ENCODE results near the gene MANEAL. TPM values are rescaled to one million over a fixed set of nuclear protein-coding genes. Genes with fewer than 3 reads are reported as not detected.

MANEAL gene
- total RNA-seq, 1 experiment from 2014 or later: 22.7 TPM

DNA sequence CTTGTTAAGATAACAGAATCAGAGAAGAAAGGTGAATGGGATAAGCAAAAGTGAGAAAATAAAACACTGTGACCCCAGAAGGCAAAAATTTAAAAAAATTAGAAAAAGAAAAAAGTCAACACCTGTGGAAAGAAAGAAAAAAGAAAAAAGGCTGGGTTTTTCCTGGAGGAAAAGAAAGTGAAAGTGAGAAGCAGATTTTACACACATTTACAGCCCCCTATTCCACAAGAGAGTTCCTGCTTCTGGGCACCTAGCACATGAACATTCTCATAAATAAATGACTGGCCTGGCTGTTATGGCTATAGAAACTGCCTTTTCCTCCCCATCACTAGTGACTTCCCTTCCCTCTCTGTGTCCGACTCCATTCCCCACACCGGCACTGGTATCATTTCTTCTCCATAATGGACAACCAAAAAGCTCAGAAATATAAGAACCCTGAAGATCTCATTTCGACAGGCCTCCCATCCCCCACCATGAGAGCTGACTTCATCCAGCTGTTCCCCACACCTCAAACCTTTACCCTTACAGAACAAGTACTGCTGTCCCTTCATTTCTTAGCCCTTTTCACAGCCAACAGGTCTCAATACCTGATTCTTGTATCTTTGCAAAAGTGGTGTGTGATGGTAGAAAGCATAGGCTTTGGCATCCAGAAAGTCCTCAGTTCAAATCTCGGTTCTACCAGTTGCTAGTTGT is 53.1 kb downstream of the MANEAL start:
- H3K4me2 ChIP-seq (ENCODE audit: insufficient read depth, insufficient read length, low read length): no peak overlapping the region
- H4K8ac ChIP-seq (replicated peaks; ENCODE audit: insufficient read length, low read depth, low read length): no peak overlapping the region
- H3K23me2 ChIP-seq (ENCODE audit: insufficient read length, low read depth, low read length, poor library complexity, severe bottlenecking): no peaks in the 10 kb centered on the region
- no peak overlapping the region for H2AK5ac ChIP-seq (ENCODE audit: insufficient read length, low read length)
- Mint-ChIP-seq H3K4me1 (no peaks in the 10 kb centered on the region), H3K9me3 (no peaks in the 10 kb centered on the region), H3K36me3 (ENCODE audit: insufficient read depth in 1 of 3, low read depth in 3 of 3) (0 out of 7 replicates have a peak, but pooled peaks cover 0 to 2% (median 0%) of the 10 kb centered on the region in 3 experiments), H3K27me3 (ENCODE audit: low read depth) (no peaks in the 10 kb centered on the region), H3K27ac (no peak overlapping the region), H3K4me3 (no peak overlapping the region)
- H3K79me2 ChIP-seq (ENCODE audit: insufficient read depth, low read length): no peaks in the 10 kb centered on the region; the same call in 1 of the 2 replicates
- H4K91ac ChIP-seq (ENCODE audit: insufficient read length, low read depth, low read length): no peak overlapping the region
- TF ChIP-seq CTCF (conservative IDR thresholded peaks at IDR 0.05): no peak
- no peaks in the 10 kb centered on the region for H3K4me1 ChIP-seq (ENCODE audit: insufficient read depth, low read length)
- peaks cover 8% of the 10 kb centered on the region for H3K79me1 ChIP-seq (ENCODE audit: insufficient read depth, low read depth, low read length, poor library complexity, severe bottlenecking)
- no peak overlapping the region for H3K23ac ChIP-seq (ENCODE audit: insufficient read length, low read depth, low read length)
- no peak overlapping the region for H3T11ph ChIP-seq (ENCODE audit: low read length)
- H2BK12ac ChIP-seq (ENCODE audit: insufficient read length, low read depth, low read length): no peak overlapping the region
- H2BK20ac ChIP-seq (ENCODE audit: low read depth, low read length, poor library complexity, severe bottlenecking): no peak overlapping the region
- no peak overlapping the region for H2BK15ac ChIP-seq (ENCODE audit: low read depth, low read length)
- H2BK5ac ChIP-seq (ENCODE audit: insufficient read length, low read length): no peak overlapping the region
- no peak overlapping the region for H4K5ac ChIP-seq (ENCODE audit: insufficient read length, low read depth, low read length)
- no peak for DNase-seq
- H3K27me3 ChIP-seq (ENCODE audit: insufficient read depth, low read length): no peaks in the 10 kb centered on the region
- H3K9me3 ChIP-seq (ENCODE audit: control insufficient read depth, low read depth, low read length): no peaks in the 10 kb centered on the region
- no peaks in the 10 kb centered on the region for H4K20me1 ChIP-seq (ENCODE audit: control insufficient read depth, insufficient read depth, insufficient read length)
- H2BK120ac ChIP-seq (ENCODE audit: low read depth, low read length, poor library complexity, severe bottlenecking): no peak overlapping the region
- no peak overlapping the region for H3K27ac ChIP-seq (ENCODE audit: insufficient read length, low read depth, low read length)
- H3K14ac ChIP-seq (ENCODE audit: insufficient read depth, low read length): no peak overlapping the region
- H3K9ac ChIP-seq (ENCODE audit: extremely low read depth, insufficient read length, low read length): no peak overlapping the region
- no peak overlapping the region for H3K4ac ChIP-seq (ENCODE audit: low read depth, low read length)
- H3K56ac ChIP-seq (ENCODE audit: insufficient read length, low read depth, low read length): no peak overlapping the region
- no peak overlapping the region for H2AFZ ChIP-seq (ENCODE audit: low read length)
- WGBS (ENCODE audit: extremely low coverage, insufficient read length, low lambda C conversion rate): no CpG with 5 or more reads among the region's 4 CpGs
- H3K18ac ChIP-seq (ENCODE audit: insufficient read length, low read depth, low read length): no peak overlapping the region
